NB4 (cell line): Measurements from ENCODE around the gene TYMP.

Source experiments
- MYC ChIP-seq: IDR thresholded peaks from 2 replicates; pipeline ENCODE4 v1.6.1; 2011; ENCODE audit warnings: low read depth, low read length
- POLR2A ChIP-seq: IDR thresholded peaks from 2 replicates; pipeline ENCODE4 v1.6.1; 2011; ENCODE audit warnings: mild to moderate bottlenecking; ENCODE audit not compliant: insufficient read length; ENCODE audit errors: extremely low read depth
- TF ChIP-seq, protein P1 (sequence below): IDR thresholded peaks from one replicate; pipeline ENCODE4 v1.5.1; 2012; ENCODE audit warnings: low read depth, low read length
- TF ChIP-seq, protein P2 (sequence below): IDR thresholded peaks from 2 replicates; pipeline ENCODE4 v1.6.1; 2011; ENCODE audit warnings: low read depth, low read length

DNA sequence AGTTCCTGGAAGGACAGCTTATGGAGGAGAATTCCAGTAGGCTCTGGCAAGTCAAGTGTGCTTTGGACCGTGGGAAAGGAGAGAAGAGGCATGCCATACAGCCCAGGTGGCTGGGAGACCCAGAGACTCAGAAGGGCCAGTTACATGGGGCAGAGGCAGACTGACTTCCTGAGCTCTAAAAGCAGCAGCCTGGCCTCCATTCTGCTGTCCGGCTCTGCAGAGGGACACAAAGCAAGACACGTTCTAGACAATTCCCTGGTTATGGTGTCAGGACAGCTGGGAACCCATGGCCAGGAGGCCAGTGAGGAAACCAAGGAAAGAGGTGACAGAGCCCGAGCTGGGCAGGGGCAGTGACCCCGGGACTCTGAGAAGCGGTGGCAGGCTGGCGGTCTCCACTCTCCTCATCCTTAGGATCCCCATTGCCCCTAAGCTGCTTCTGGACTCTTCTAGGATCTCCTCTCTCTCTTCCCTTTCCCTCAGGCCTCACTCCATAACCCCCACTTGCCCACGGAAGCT, 45.7 kb upstream of the TYMP start:
- TF ChIP-seq, protein P1, sequence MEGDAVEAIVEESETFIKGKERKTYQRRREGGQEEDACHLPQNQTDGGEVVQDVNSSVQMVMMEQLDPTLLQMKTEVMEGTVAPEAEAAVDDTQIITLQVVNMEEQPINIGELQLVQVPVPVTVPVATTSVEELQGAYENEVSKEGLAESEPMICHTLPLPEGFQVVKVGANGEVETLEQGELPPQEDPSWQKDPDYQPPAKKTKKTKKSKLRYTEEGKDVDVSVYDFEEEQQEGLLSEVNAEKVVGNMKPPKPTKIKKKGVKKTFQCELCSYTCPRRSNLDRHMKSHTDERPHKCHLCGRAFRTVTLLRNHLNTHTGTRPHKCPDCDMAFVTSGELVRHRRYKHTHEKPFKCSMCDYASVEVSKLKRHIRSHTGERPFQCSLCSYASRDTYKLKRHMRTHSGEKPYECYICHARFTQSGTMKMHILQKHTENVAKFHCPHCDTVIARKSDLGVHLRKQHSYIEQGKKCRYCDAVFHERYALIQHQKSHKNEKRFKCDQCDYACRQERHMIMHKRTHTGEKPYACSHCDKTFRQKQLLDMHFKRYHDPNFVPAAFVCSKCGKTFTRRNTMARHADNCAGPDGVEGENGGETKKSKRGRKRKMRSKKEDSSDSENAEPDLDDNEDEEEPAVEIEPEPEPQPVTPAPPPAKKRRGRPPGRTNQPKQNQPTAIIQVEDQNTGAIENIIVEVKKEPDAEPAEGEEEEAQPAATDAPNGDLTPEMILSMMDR = no peak
- no peak for TF ChIP-seq POLR2A
- TF ChIP-seq MYC = no peak
- TF ChIP-seq, protein P2, sequence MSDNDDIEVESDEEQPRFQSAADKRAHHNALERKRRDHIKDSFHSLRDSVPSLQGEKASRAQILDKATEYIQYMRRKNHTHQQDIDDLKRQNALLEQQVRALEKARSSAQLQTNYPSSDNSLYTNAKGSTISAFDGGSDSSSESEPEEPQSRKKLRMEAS = no peak
